GM23248 (cell line): ENCODE data around the gene UST. TPM values are rescaled to one million over a fixed set of nuclear protein-coding genes. Genes with fewer than 3 reads are reported as not detected.

Source experiments
- DNase-seq: peaks from one replicate; pipeline ENCODE4 v3.0.0-alpha.2; 2015
- H2AFZ ChIP-seq: fragments of 200-600 bp; sonication (generic); 2 replicates; pipeline ENCODE4 v1.6.1; 2016; ENCODE audit warnings: antibody characterized with exemption
- H3F3A ChIP-seq: fragments of 200-600 bp; sonication (generic); 2 replicates; pipeline ENCODE4 v1.6.1; 2016; ENCODE audit warnings: mild to moderate bottlenecking, antibody characterized with exemption, mixed run types; ENCODE audit not compliant: insufficient read depth
- H3K27ac ChIP-seq: fragments of 200-600 bp; sonication (generic); 2 replicates; pipeline ENCODE4 v1.5.1; 2016; ENCODE audit warnings: mild to moderate bottlenecking
- H3K27me3 ChIP-seq: fragments of 200-600 bp; sonication (generic); replicated peaks from 2 replicates; pipeline ENCODE4 v1.6.1; 2016; ENCODE audit warnings: mild to moderate bottlenecking; ENCODE audit not compliant: insufficient read depth
- H3K36me3 ChIP-seq: fragments of 200-600 bp; sonication (generic); 2 replicates; pipeline ENCODE4 v1.6.1; 2016; ENCODE audit warnings: low read depth, mild to moderate bottlenecking
- H3K4me1 ChIP-seq: fragments of 200-600 bp; sonication (generic); 2 replicates; pipeline ENCODE4 v1.6.1; 2016; ENCODE audit warnings: mild to moderate bottlenecking; ENCODE audit not compliant: insufficient read depth
- H3K4me2 ChIP-seq: fragments of 200-600 bp; sonication (generic); one replicate; pipeline ENCODE4 v1.6.1; 2016; ENCODE audit warnings: mild to moderate bottlenecking; ENCODE audit not compliant: unreplicated experiment
- H3K4me3 ChIP-seq: fragments of 200-600 bp; sonication (generic); 2 replicates; pipeline ENCODE4 v1.5.1; 2016; ENCODE audit warnings: mild to moderate bottlenecking
- H3K79me2 ChIP-seq: fragments of 200-600 bp; sonication (generic); 2 replicates; pipeline ENCODE4 v1.6.1; 2016; ENCODE audit warnings: mild to moderate bottlenecking; ENCODE audit not compliant: insufficient read depth
- H3K9ac ChIP-seq: fragments of 200-600 bp; sonication (generic); 2 replicates; pipeline ENCODE4 v1.6.1; 2016; ENCODE audit warnings: mild to moderate bottlenecking
- H3K9me2 ChIP-seq: fragments of 200-600 bp; sonication (generic); 2 replicates; pipeline ENCODE4 v1.6.1; 2016; ENCODE audit warnings: mixed run types, mild to moderate bottlenecking, moderate library complexity; ENCODE audit not compliant: insufficient read depth
- H3K9me3 ChIP-seq: fragments of 200-600 bp; sonication (generic); one replicate; pipeline ENCODE4 v1.6.1; 2017; ENCODE audit warnings: low read depth
- H4K20me1 ChIP-seq: fragments of 200-600 bp; sonication (generic); 2 replicates; pipeline ENCODE4 v1.6.0; 2016; ENCODE audit not compliant: insufficient read depth
- EZH2 ChIP-seq: fragments of 200-600 bp; sonication (generic); IDR thresholded peaks from 2 replicates; pipeline ENCODE4 v1.6.1; 2018; ENCODE audit warnings: antibody characterized with exemption, mild to moderate bottlenecking; ENCODE audit not compliant: insufficient read depth, poor library complexity, severe bottlenecking
- EZH2phosphoT487 ChIP-seq: fragments of 200-600 bp; sonication (generic); IDR thresholded peaks from 2 replicates; pipeline ENCODE4 v1.6.1; 2018; ENCODE audit warnings: antibody characterized with exemption, moderate library complexity, mild to moderate bottlenecking, low read depth; ENCODE audit not compliant: insufficient read depth
- WGBS, 2 experiments: methylation state at CpG; one replicate each; pipeline ENCODE4 v1.1.6; 2015 to 2017; ENCODE audit warnings: low lambda C conversion rate in 2 of 2, low coverage in 1 of 2; ENCODE audit errors: missing lambda C conversion rate in 2 of 2; 5-methylcytosine and 5-hydroxymethylcytosine counted together
- in situ Hi-C: fragments of 300-500 bp; cut with MboI; formaldehyde crosslinking; loops from 2 replicates; pipeline ENCODE4 v1.15.0; 2020
- polyA plus RNA-seq: library from polyadenylated mRNA; unstranded; fragments of >200 nt; fragmentation: Nextera tagmentation; extraction: Ambion mirVana; gene quantifications from 2 replicates; pipeline ENCODE4 v1.2.1, GENCODE V29; 2016
- total RNA-seq: library from RNA; depleted of rRNA; stranded (reverse); fragments of >200 nt; shearing (Covaris generic); gene quantifications from 2 replicates; pipeline ENCODE4 v1.2.3, GENCODE V29; 2014

The UST gene
- total and polyA plus RNA-seq, 2 experiments from 2014 or later, result 10.1 to 23.3 TPM

DNA sequence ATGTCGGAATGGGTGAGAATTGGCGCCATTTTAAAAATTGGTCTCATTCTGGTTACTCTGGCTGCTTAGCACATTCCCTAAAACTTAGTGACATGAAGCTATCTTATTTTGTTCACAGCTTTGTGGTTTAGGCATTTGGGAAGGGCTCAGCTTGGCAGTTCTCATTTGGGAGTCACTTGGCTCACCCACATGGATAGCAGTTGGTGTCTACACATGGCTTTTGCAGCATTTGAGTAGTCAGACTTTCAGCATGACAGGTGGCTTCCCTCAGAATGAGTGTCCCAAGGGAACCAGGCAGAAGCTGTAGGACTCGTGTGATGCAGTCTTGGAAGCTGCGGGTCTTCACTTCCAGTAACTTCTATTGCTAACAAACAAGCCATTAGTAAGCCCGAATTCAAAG, 64.6 kb downstream of the UST start:
- no peak for DNase-seq
- Histone ChIP-seq H3K4me1 (no peaks in the 10 kb centered on the region), H4K20me1 (0 out of 2 replicates have a peak, but pooled peaks cover 5% of the 10 kb centered on the region), H3K27me3 (no peaks in the 10 kb centered on the region), H3K27ac (no peak overlapping the region), H3K9ac (no peak overlapping the region), H3K9me2 (no peaks in the 10 kb centered on the region), H3K36me3 (no peaks in the 10 kb centered on the region), H3K4me3 (no peak overlapping the region), H3K79me2 (peaks cover 90% of the 10 kb centered on the region), H3K9me3 (no peaks in the 10 kb centered on the region), H2AFZ (no peak overlapping the region), H3F3A (no peaks in the 10 kb centered on the region), H3K4me2 (no peak overlapping the region)
- no peak for TF ChIP-seq EZH2phosphoT487
- TF ChIP-seq EZH2, result no peak
- 77% methylated on average over 5 of the region's 5 CpGs for WGBS, 2 experiments
- in situ Hi-C loops, result no loop called here

DNA sequence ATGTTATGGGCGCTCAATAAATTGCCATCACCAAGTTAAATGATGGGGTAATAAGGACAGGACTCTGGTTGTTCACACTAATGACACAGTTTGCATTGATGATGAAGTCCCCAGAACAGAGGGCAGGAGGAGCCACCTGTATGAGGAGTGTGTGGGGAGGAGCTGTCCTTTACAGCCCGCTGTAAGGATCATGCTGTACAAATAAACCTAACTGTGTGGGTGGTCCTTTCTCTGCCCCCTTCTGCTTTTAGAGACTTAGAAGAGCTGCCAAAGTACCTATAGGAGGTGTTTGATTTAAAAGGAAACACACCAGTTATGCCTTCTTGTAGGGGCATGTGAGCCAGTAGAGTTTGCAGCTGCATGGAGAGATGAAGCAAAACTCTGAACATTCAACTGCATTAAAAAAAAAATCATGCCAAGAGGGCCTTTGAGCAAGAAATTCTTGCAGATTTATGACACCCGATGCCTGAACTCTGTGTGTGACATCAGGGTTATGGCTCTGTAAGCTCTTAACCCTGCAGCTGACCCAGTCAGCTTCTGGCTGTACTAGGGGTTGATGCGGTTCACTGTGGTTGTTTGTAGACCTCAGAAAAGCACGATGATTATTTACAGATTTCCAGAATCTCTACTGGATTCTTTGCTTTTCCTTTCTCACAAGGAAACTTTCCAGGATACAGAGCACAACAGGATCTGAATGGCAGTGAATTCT, 67.4 kb downstream of the UST start:
- TF ChIP-seq EZH2phosphoT487 (no peak), EZH2 (no peak)
- no peak overlapping the region for H3K27ac ChIP-seq
- no peaks in the 10 kb centered on the region for H3K27me3 ChIP-seq
- no peaks in the 10 kb centered on the region for H3K36me3 ChIP-seq
- no peak overlapping the region for H3K9ac ChIP-seq
- H3F3A ChIP-seq, result 0 out of 2 replicates have a peak, but pooled peaks cover 3% of the 10 kb centered on the region
- no peaks in the 10 kb centered on the region for H3K4me1 ChIP-seq
- peaks cover 96% of the 10 kb centered on the region for H3K79me2 ChIP-seq
- H3K9me3 ChIP-seq, result no peaks in the 10 kb centered on the region
- H3K4me3 ChIP-seq, result no peak overlapping the region
- 32 to 34% methylated on average over 5 of the region's 5 CpGs for WGBS, 2 experiments
- no peaks in the 10 kb centered on the region for H3K9me2 ChIP-seq
- no peak overlapping the region for H3K4me2 ChIP-seq
- H4K20me1 ChIP-seq, result 0 out of 2 replicates have a peak, but pooled peaks cover 5% of the 10 kb centered on the region
- H2AFZ ChIP-seq, result no peak overlapping the region
- in situ Hi-C loops, result no loop called here
- DNase-seq, result no peak

- 95 to 100% methylated on average over 2 of the region's 2 CpGs for WGBS, 2 experiments
- in situ Hi-C loops, result no loop called here
Observed at GRCh38 chr6:148814869-148815268, 68.0 kb downstream of the UST start.

GRCh38 chr6:148816117-148816516, 69.3 kb downstream of the UST start:
- TF ChIP-seq EZH2, result no peak
- TF ChIP-seq EZH2phosphoT487, result no peak
- peaks cover 95% of the 10 kb centered on the region for H3K79me2 ChIP-seq
- in situ Hi-C loops, result no loop called here

More at GRCh38 chr6:148814869-148815268, 68.0 kb downstream of the UST start:
- no peak for TF ChIP-seq EZH2
- no peak for TF ChIP-seq EZH2phosphoT487
- Histone ChIP-seq H3F3A (0 out of 2 replicates have a peak, but pooled peaks cover 7% of the 10 kb centered on the region), H3K36me3 (no peaks in the 10 kb centered on the region), H3K4me1 (no peaks in the 10 kb centered on the region), H3K27ac (no peak overlapping the region), H3K79me2 (peaks cover 100% of the 10 kb centered on the region), H3K9me2 (no peaks in the 10 kb centered on the region), H3K9me3 (no peaks in the 10 kb centered on the region), H3K27me3 (no peaks in the 10 kb centered on the region), H3K9ac (no peak overlapping the region), H4K20me1 (0 out of 2 replicates have a peak, but pooled peaks cover 2% of the 10 kb centered on the region), H3K4me2 (no peak overlapping the region), H3K4me3 (no peak overlapping the region), H2AFZ (no peak overlapping the region)
- no peak for DNase-seq

More at GRCh38 chr6:148816117-148816516, 69.3 kb downstream of the UST start:
- Histone ChIP-seq H3K4me2 (no peak overlapping the region), H3K9me2 (no peaks in the 10 kb centered on the region), H3K4me1 (no peaks in the 10 kb centered on the region), H4K20me1 (no peaks in the 10 kb centered on the region), H3K9ac (no peak overlapping the region), H3K27ac (no peak overlapping the region), H3K36me3 (no peaks in the 10 kb centered on the region), H2AFZ (no peak overlapping the region), H3K4me3 (no peak overlapping the region), H3K27me3 (no peaks in the 10 kb centered on the region), H3F3A (0 out of 2 replicates have a peak, but pooled peaks cover 7% of the 10 kb centered on the region), H3K9me3 (no peaks in the 10 kb centered on the region)
- DNase-seq, result no peak
